GM18868 (cell line): ENCODE results near the gene CIDEA.

Experiments
- ATAC-seq: cut with Tn5 transposase; IDR thresholded peaks from one replicate; pipeline ENCODE4 v1.9.1; 2021; ENCODE audit warnings: mild to moderate bottlenecking, moderate library complexity; ENCODE audit not compliant: unreplicated experiment

CIDEA gene

DNA sequence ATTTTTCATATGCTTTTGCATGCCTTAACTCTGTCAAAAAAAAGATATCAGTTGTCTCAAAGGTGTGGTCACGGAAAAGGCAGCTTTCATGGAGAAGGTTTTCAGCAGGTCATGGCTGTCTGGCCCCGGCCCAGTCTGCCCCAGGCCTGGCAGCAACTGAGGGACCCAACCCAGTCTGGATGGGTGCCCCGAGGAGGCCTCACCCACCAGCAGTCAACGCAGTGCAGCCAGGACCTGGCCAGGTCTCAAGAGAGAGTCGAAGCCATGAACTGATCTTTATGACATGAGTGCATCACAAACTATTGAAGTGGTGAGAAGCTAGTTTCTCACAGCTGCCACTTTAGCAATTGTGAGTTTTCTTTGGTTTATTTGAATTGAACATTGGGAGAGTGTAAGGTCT lies 61.8 kb downstream of the CIDEA start:
- ATAC-seq = no peak

DNA sequence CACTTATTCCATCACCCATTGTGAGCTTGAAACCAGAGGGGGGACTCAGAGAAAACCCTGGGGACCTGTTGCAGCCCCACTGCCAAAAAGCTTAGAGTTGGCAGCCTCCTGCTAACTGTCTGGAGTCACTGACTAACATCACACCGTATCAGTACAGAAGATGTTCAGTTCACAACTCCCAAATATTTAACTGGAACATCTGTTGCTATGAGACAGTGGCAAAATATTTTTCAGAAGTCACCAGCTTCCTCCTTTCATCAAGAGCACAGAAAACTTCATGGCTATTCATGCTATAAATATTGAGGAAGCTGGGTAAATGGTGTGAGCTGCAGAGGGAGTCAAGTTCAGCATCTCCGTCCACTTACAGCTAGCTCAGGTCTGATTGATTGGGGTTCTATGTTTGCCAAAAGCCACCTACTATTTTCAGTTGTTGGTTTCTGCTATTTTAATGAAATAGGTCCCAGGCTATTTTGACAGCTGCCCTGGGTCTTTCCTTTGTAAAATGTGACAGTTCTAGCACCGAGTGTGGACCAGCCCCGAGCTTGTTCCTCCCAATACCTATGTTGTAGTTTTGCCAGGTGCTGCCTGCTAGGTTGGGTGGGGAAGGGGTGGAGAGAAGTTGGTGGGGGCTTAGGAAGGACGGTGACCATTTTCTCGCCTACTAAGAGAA lies 63.6 kb downstream of the CIDEA start:
- ATAC-seq = no peak

DNA sequence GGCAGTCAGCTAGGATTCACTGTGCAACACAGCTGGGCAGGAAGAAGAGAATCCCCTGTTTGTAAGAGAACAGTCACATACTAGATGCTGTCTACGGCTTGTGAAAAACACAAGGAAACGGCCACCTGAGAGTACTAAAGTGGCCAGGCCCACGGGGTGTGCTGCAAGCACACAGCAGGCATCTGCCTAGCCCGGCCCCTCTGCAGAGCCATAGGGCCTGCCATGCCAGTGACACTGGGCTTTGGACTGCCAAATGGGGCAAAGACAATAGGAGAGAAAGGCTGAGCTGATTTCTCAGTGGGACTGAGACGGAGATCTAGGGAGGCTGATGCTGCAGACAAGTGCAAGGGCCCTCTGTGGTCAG lies 64.2 kb downstream of the CIDEA start:
- ATAC-seq = no peak

DNA sequence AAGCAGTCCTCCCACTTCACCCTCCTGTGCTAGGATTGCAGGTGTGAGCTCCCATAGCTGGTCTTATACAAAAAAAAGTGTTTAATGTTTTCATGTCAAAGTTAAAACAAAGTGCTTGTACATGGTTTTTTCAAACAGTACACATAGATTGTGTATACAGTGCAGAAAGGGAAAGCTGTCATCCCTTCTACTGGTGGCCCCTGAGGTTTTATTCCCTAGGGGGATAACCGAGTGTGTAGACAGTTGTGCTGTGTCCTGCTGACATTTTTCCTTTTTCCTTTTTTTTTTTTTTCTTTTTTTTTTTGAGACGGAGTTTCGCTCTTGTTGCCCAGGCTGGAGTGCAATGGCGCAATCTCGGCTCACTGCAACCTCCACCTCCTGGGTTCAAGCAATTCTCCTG lies 64.7 kb downstream of the CIDEA start:
- no peak for ATAC-seq

DNA sequence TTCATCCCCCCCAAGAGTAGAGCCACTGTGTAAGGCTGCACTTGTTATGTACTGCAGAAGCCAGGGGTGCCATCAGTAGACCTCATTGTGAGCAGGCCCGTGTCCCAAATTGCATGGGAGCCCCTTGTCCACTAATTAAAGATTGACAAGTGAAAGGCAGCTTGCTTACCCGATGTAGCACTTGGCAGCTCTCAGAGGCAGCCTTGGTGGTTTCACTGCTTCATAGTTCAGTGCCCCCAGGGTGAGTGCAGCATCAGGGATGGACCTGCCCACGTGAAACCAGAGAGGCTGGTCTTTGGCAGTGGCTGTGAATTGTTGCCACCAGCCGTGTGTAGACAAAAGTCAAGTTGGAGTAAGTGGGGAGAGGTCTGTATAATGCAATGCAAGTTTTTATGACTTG lies 67.2 kb downstream of the CIDEA start:
- peak; percentile 81 for ATAC-seq

DNA sequence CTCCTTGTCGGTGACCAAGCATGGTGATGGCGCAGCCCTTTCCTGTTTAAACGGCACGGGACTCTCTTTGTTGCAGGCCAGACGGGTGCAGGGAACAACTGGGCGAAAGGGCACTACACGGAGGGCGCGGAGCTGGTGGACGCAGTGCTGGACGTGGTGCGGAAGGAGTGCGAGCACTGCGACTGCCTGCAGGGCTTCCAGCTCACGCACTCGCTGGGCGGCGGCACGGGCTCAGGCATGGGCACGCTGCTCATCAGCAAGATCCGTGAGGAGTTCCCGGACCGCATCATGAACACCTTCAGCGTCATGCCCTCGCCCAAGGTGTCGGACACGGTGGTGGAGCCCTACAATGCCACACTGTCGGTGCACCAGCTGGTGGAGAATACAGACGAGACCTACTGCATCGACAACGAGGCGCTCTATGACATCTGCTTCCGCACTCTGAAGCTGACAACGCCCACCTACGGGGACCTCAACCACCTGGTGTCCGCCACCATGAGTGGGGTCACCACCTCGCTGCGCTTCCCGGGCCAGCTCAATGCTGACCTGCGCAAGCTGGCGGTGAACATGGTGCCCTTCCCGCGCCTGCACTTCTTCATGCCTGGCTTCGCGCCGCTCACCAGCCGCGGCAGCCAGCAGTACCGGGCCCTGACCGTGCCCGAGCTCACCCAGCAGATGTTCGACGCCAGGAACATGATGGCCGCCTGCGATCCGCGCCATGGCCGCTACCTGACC lies 71.0 kb downstream of the CIDEA start:
- ATAC-seq = no peak

DNA sequence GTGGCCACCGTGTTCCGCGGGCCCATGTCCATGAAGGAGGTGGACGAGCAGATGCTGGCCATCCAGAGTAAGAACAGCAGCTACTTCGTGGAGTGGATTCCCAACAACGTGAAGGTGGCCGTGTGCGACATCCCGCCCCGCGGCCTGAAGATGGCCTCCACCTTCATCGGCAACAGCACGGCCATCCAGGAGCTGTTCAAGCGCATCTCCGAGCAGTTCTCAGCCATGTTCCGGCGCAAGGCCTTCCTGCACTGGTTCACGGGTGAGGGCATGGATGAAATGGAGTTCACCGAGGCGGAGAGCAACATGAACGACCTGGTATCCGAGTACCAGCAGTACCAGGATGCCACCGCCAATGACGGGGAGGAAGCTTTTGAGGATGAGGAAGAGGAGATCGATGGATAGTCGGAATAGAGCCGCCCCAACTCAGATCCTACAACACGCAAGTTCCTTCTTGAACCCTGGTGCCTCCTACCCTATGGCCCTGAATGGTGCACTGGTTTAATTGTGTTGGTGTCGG lies 71.6 kb downstream of the CIDEA start:
- ATAC-seq = no peak

DNA sequence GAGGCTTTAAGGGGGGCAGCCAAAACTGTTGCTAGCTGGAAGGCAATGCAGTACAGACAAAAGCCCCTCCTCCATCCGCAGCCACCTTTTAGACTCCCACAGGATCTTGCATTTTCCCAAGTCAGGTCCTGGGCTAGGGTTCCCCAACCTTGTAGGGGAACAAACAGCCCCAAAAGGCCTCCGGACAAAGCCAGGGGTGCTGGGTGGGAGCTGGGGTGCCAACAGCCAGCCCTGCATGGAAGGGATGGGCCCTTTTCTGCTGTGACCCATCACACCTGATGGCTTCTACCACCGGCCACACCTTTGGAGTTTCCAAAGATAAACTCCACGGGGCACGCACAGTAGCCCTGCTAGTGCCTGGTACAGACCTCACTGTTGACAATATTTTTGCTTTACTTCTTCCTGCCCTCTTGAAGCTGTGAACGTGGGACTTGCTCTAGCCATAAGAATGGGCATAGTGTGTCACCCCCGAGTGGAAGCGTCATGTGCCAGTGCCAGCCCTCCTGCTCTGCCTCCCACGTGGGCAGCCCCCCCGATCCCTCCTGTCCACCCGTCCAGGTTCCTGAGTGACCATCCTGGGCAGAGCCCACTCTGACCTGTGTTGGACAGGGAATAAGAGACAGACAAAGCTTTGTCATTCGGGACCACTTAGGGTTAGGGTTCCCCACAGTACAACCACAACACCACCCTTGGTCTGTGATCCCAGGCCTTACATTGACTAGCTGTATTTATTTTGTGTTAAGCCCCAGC lies 72.7 kb downstream of the CIDEA start:
- ATAC-seq = no peak
